Ovary (tissue), 9 donors: Measurements from ENCODE around the gene VAV2. TPM values are rescaled to one million over a fixed set of nuclear protein-coding genes. Genes with fewer than 3 reads are reported as not detected.

Experiments
- DNase-seq, 5 donors: peaks; one replicate each; pipeline ENCODE4 v3.0.0-alpha.2; 2019 to 2020
- H3K27ac ChIP-seq, 2 donors: fragments of 200-600 bp; one replicate each; pipeline versions ENCODE4 v1.5.1 to v1.8.0; 2019 to 2022
- H3K27me3 ChIP-seq: fragments of 200-600 bp; one replicate; pipeline ENCODE4 v1.8.0; 2022
- H3K36me3 ChIP-seq: fragments of 200-600 bp; sonication (generic); one replicate; pipeline ENCODE4 v1.5.1; 2019
- H3K4me1 ChIP-seq: one replicate; pipeline ENCODE4 v1.8.1; 2013; ENCODE audit warnings: mild to moderate bottlenecking, moderate library complexity; ENCODE audit not compliant: insufficient read depth
- H3K4me3 ChIP-seq: fragments of 200-600 bp; sonication (generic); one replicate; pipeline ENCODE4 v1.5.1; 2017
- H3K9me3 ChIP-seq, 2 donors: fragments of 200-600 bp in 1 of 2; sonication (generic) in 1 of 2; one replicate each; pipeline versions ENCODE4 v1.5.1 to v1.8.1; 2013 to 2019; ENCODE audit warnings: mild to moderate bottlenecking in 1 of 2, moderate library complexity in 1 of 2
- EP300 ChIP-seq: sonication (generic); formaldehyde crosslinking; IDR thresholded peaks from one replicate; pipeline ENCODE4 v1.6.1; 2017; ENCODE audit warnings: antibody characterized with exemption
- POLR2A ChIP-seq: fragments of 450-650 bp; IDR thresholded peaks from one replicate; pipeline ENCODE4 v1.6.1; 2017; ENCODE audit warnings: antibody characterized with exemption, mild to moderate bottlenecking, moderate library complexity
- WGBS, 3 donors: extraction: QIAGEN DNeasy Blood & Tissue Kit in 1 of 3; methylation state at CpG; one replicate each; pipeline versions ENCODE4 v1.1.5 to v1.1.7; 2013 to 2017; 5-methylcytosine and 5-hydroxymethylcytosine counted together
- intact Hi-C, 4 donors: fragments of 100-400 bp; cut with DNase I; formaldehyde crosslinking; loops; one replicate each; pipeline versions ENCODE4 v1.11.0 to v1.15.1; 2022 to 2023
- polyA plus RNA-seq, 2 donors: library from polyadenylated mRNA; stranded (reverse); fragments of 200-250 nt in 1 of 2; fragments of 350-450 nt in 1 of 2; fragmentation: Illumina TruSeq in 1 of 2; extraction: RNeasy Lipid Tissue Mini Kit (QIAGEN cat#74804) in 1 of 2; gene quantifications; one replicate each; pipeline ENCODE4 v1.2.3, GENCODE V29; 2013 to 2014
- total RNA-seq, 7 donors: library from RNA; depleted of rRNA in 2 of 7; stranded (reverse); fragments of >200 nt in 2 of 7; fragmentation: NEBNext Ultra II Directional in 3 of 7; extraction: Animal tissue kit (Norgen Biotek cat#: 25700) in 3 of 7; gene quantifications; one replicate each; pipeline versions ENCODE4 v1.1.0 to v1.2.4, GENCODE V29; 2016 to 2023
- TF ChIP-seq, protein P1 (sequence below), 3 donors: fragments of 450-650 bp in 2 of 3; fragments of 200-600 bp in 1 of 3; IDR thresholded peaks; one replicate each; pipeline versions ENCODE4 v1.5.1 to v1.8.0; 2016 to 2022; ENCODE audit warnings: antibody characterized with exemption in 3 of 3, mild to moderate bottlenecking in 1 of 3
- donor health status: DM: no; HTN: no; CAD: no; lungs with moderate emphysema.
- donor health status: DM: no; HTN: no; CAD: no.
- donor health status: Bipolar disorder and iron deficiency.
- donor health status: DM: yes; HTN: yes; CAD: no.
- donor health status: DM: no; HTN: no; CAD: no.
- donor health status: DM: yes; HTN: yes; CAD: no.

VAV2 gene
- total and polyA plus RNA-seq, 9 donors: 3.7 to 14.1 (median 7.8) TPM

DNA sequence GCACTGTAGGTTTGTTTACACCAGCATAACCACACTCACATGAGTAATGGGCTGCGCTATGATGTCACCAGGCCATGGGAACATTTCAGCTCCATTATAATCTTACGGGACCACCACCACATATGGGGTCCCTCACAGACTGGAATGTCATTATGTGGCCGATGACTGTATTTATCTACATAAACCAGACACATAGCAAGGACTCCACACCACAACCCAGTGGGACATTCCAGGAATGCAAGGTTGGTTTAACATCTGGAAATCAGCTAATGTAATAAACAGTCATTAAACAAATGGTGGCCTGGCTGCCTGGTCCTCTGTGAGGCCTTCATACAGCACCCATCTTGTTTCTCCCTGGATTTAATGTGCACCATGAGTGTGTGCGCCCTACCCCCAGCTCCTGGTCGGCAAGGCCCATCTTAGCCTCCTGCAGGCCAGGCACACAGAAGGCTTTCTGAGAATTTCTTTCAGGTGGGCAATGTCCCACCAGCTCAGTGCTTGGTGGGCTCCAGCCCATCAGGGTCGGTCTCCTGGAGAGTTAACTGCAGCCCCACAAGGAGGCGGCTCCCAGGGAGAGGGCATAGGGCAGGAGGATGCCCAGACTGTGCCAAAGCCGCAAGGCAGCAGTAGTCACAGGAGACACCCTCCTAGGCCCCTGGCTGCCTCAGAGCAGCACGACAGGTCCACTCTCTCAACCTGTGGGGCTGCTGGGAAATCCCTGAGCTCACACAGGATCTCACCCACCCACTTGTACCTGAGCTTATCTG is 218.1 kb downstream of the VAV2 start:
- DNase-seq: peak in 2 of 5 donors; percentile 7 to 12
- intact Hi-C loops: no loop called here
- H3K36me3 ChIP-seq: no peaks in the 10 kb centered on the region

DNA sequence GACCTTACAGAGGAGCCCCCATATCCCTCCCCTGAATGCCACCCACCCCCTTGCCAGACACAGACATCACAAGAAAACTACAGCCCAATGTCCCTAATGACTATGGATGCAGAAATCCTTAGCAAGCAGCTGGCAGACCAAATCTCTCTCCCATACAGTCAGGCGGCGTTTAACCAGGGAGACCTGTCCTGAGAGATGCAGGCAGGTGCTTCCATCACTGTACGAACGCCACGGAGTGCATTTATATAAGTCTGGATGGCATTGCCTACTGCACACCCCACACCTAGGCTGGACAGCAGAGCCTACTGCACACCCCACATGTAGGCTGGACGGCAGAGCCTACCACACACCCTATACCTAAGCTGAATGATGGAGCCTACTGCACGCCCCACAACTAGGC is 219.5 kb downstream of the VAV2 start:
- no peaks in the 10 kb centered on the region for H3K36me3 ChIP-seq
- H3K27ac ChIP-seq: no peak overlapping the region
- H3K27me3 ChIP-seq: no peaks in the 10 kb centered on the region
- WGBS, 3 donors: 94 to 97% (median 94%) methylated on average over 5 to 7 of the region's 7 CpGs
- H3K4me3 ChIP-seq: no peak overlapping the region
- peaks cover 0 to 4% of the 10 kb centered on the region in 2 donors for H3K9me3 ChIP-seq
- peaks cover 2% of the 10 kb centered on the region for H3K4me1 ChIP-seq
- TF ChIP-seq POLR2A: no peak
- TF ChIP-seq EP300: no peak
- TF ChIP-seq, protein P1, sequence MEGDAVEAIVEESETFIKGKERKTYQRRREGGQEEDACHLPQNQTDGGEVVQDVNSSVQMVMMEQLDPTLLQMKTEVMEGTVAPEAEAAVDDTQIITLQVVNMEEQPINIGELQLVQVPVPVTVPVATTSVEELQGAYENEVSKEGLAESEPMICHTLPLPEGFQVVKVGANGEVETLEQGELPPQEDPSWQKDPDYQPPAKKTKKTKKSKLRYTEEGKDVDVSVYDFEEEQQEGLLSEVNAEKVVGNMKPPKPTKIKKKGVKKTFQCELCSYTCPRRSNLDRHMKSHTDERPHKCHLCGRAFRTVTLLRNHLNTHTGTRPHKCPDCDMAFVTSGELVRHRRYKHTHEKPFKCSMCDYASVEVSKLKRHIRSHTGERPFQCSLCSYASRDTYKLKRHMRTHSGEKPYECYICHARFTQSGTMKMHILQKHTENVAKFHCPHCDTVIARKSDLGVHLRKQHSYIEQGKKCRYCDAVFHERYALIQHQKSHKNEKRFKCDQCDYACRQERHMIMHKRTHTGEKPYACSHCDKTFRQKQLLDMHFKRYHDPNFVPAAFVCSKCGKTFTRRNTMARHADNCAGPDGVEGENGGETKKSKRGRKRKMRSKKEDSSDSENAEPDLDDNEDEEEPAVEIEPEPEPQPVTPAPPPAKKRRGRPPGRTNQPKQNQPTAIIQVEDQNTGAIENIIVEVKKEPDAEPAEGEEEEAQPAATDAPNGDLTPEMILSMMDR (IDR thresholded peaks at IDR 0.05): no peak
- intact Hi-C loops: no loop called here
- peak in 1 of 5 donors; percentile 8 for DNase-seq

More for the DNA sequence above, 218.1 kb downstream of the VAV2 start:
- 82 to 99% (median 94%) methylated on average over 9 of the region's 9 CpGs for WGBS, 3 donors
- Histone ChIP-seq H3K9me3 (peaks cover 0 to 4% of the 10 kb centered on the region in 2 donors), H3K27me3 (no peaks in the 10 kb centered on the region), H3K4me3 (no peak overlapping the region), H3K4me1 (peaks cover 2% of the 10 kb centered on the region), H3K27ac (no peak overlapping the region)
- TF ChIP-seq, protein P1 (IDR thresholded peaks at IDR 0.05): no peak
- TF ChIP-seq POLR2A (no peak), EP300 (no peak)

DNA sequence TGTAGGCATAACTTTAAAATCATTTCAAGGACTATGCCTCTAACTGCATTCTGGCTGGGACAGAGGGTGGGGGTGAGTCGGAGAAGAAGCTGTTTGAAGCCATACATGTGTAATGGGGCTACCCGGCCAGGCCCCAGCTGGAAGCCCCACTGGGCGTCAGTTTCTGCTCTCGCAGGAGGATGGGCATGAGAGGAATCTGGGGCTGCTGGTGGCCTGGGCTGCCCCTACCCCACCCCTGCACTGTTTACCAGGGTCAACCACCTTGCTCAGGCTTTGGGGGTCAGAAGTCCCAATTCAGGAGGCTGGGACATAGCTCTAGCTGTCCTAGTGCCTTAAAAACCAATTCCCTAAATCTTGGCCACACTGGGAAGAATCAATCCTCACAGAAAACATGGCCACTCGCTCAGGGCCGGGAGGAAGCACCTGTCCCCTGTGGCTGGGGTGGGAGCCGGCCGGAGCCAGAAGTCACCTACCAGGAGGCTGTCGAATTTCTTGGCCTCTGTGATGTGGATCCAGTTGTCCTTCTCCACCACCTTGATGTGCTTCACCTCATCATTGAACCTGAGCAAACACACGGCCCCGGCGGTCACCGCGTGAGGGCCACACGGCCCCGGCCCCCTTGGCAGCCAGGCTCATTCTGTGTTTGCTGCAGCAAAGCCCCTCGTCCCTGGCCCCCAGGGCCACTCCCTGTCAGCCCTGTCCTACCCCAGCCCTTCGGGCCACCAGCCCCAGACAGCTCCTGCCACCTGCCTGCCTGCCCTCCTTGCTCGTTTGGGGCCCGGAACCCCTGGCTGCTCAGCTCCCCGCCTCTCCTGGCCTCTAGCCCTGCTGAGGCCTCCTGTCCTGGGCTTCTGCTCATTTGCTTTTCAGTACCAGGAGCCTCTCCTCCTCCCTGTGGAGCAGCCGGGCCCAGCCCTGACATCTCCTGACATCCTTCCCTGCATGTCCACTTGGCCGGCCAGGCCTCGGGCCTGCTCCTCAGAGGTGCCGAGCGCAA is 220.3 kb downstream of the VAV2 start:
- 86 to 91% (median 89%) methylated on average over 26 of the region's 26 CpGs for WGBS, 3 donors
- Histone ChIP-seq H3K27me3 (no peaks in the 10 kb centered on the region), H3K4me3 (no peak overlapping the region), H3K27ac (no peak overlapping the region), H3K9me3 (peaks cover 0 to 4% of the 10 kb centered on the region in 2 donors), H3K4me1 (peaks cover 2% of the 10 kb centered on the region), H3K36me3 (no peaks in the 10 kb centered on the region)
- intact Hi-C loops: no loop called here
- DNase-seq: peak; percentile 6 to 23 (median 14)
- TF ChIP-seq EP300: no peak
- TF ChIP-seq, protein P1 (IDR thresholded peaks at IDR 0.05): no peak
- no peak for TF ChIP-seq POLR2A

DNA sequence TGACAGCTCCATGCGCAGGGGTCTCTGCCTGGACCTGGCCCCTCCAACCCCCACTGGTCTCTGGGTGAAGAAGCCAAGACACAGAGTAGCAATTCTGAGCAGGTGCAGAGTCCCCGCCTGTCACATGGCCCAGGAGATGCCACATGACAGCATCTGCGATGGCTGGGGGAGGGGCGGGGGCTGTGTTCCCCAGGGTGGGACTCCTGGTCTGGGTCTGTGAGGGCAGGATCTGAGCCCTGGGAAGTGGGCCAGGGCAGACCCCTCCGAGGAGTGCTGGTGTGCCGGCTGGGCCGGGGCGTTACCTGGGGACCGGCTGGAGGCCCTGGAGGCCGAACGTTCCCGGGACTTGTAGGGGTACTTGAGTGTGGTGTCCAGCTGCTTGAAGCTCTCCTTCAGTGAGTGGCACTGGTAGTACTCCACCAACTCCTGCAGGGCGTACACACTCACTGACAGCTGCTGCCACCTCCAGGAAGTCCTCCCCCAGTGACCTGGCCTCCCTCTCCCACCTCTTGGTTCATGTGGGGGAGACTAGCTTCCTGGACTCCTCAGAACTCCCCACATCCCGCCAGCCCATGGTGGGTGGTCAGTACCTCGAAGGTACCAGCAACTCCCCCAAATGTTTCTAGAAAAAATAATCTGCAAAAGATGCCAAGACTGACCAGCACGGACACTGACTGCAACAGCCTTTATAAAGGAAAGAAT is 221.9 kb downstream of the VAV2 start:
- 70 to 78% (median 75%) methylated on average over 12 to 16 of the region's 16 CpGs for WGBS, 3 donors
- peaks cover 0 to 4% of the 10 kb centered on the region in 2 donors for H3K9me3 ChIP-seq
- intact Hi-C loops: no loop called here
- no peaks in the 10 kb centered on the region for H3K27me3 ChIP-seq
- no peaks in the 10 kb centered on the region for H3K36me3 ChIP-seq
- H3K4me3 ChIP-seq: no peak overlapping the region
- TF ChIP-seq EP300 (no peak), POLR2A (no peak)
- TF ChIP-seq, protein P1 (IDR thresholded peaks at IDR 0.05): no peak
- peak; percentile 8 to 34 (median 20) for DNase-seq
- H3K27ac ChIP-seq: no peak overlapping the region
- peaks cover 2% of the 10 kb centered on the region for H3K4me1 ChIP-seq
